Heart left ventricle (tissue), 16 donors: ENCODE measurements around the gene KCTD17. TPM values are rescaled to one million over a fixed set of nuclear protein-coding genes. Genes with fewer than 3 reads are reported as not detected.

Experiments
- ATAC-seq, 4 donors: fragments of 200-7000 bp; cut with Tn5 transposase; one replicate each; pipeline ENCODE4 v1.9.1; 2020 to 2022; ENCODE audit warnings: moderate library complexity in 4 of 4, mild to moderate bottlenecking in 3 of 4, moderate number of reproducible peaks in 1 of 4
- DNase-seq, 5 donors: peaks; one replicate each; pipeline ENCODE4 v3.0.0-alpha.2; 2020
- H3K27ac ChIP-seq, 12 donors: fragments of 200-600 bp; sonication (generic) in 4 of 12; one replicate each; pipeline versions ENCODE4 v1.5.0 to v1.8.0; 2016 to 2022; ENCODE audit warnings: mild to moderate bottlenecking in 2 of 12
- H3K27me3 ChIP-seq, 9 donors: fragments of 200-600 bp; sonication (generic) in 2 of 9; one replicate each; pipeline versions ENCODE4 v1.5.1 to v1.8.0; 2016 to 2022; ENCODE audit warnings: mild to moderate bottlenecking in 3 of 9
- H3K36me3 ChIP-seq, 9 donors: fragments of 200-600 bp; sonication (generic) in 2 of 9; one replicate each; pipeline versions ENCODE4 v1.5.0 to v1.8.0; 2018 to 2022; ENCODE audit warnings: mild to moderate bottlenecking in 2 of 9
- H3K4me1 ChIP-seq, 12 donors: fragments of 200-600 bp; sonication (generic) in 4 of 12; one replicate each; pipeline versions ENCODE4 v1.5.0 to v1.8.0; 2016 to 2022; ENCODE audit warnings: mild to moderate bottlenecking in 3 of 12
- H3K4me3 ChIP-seq, 12 donors: fragments of 200-600 bp; sonication (generic) in 4 of 12; one replicate each; pipeline versions ENCODE4 v1.5.0 to v1.8.0; 2017 to 2022; ENCODE audit warnings: mild to moderate bottlenecking in 9 of 12, moderate library complexity in 4 of 12
- H3K9me3 ChIP-seq, 12 donors: fragments of 200-600 bp; sonication (generic) in 4 of 12; one replicate each; pipeline versions ENCODE4 v1.5.0 to v1.8.0; 2016 to 2022; ENCODE audit warnings: mild to moderate bottlenecking in 1 of 12
- POLR2A ChIP-seq, 2 donors: fragments of 450-650 bp; IDR thresholded peaks; one replicate each; pipeline ENCODE4 v1.6.1; 2017; ENCODE audit warnings: antibody characterized with exemption in 2 of 2, mild to moderate bottlenecking in 2 of 2, moderate library complexity in 2 of 2
- WGBS, 4 donors: extraction: QIAGEN DNeasy Blood & Tissue Kit in 2 of 4; methylation state at CpG; one replicate each; pipeline versions ENCODE4 v1.1.5 to v1.1.7; 2013 to 2018; 5-methylcytosine and 5-hydroxymethylcytosine counted together
- intact Hi-C, 10 donors: fragments of 100-400 bp; cut with DNase I; formaldehyde crosslinking; loops; one replicate each; pipeline versions ENCODE4 v1.11.1 to v1.14.2; 2022
- long read RNA-seq, 3 donors: library from polyadenylated mRNA; unstranded; transcript quantifications; one replicate each; pipeline ENCODE4 v2.0.0, GENCODE V29; 2020 to 2021
- polyA plus RNA-seq, 2 donors: library from polyadenylated mRNA; stranded (reverse); fragments of 200-250 nt; gene quantifications; one replicate each; pipeline ENCODE4 v1.2.3, GENCODE V29; 2013
- total RNA-seq, 9 donors: library from RNA; depleted of rRNA in 2 of 9; stranded (reverse); fragments of >200 nt in 2 of 9; fragmentation: NEBNext Ultra II Directional in 3 of 9; extraction: Animal tissue kit (Norgen Biotek cat#: 25700) in 3 of 9; gene quantifications; one replicate each; pipeline versions ENCODE4 v1.1.0 to v1.2.4, GENCODE V29; 2016 to 2023
- TF ChIP-seq, protein P1 (sequence below), 12 donors: fragments of 200-600 bp; sonication (generic) in 4 of 12; IDR thresholded peaks; one replicate each; pipeline versions ENCODE4 v1.5.0 to v1.8.0; 2018 to 2022; ENCODE audit warnings: antibody characterized with exemption in 12 of 12, mild to moderate bottlenecking in 5 of 12
- donor health status: ischemic (EF 13 %, LVEDD 7.1; RV severe dilation, severe dysfunction).
- donor health status: healthy with polysubstance abuse.
- donor health status: DM: no; HTN: yes; CAD: no.
- donor health status: DM: no; HTN: no; CAD: no.
- donor health status: ischemic (EF 25% LVEDD 6.9; RV normal size, moderate dysfunction).
- donor health status: ischemic (EF 25% LVEDD 5.7; RV mildly dilated, moderate dysfunction).
- donor health status: healthy.
- donor health status: DM: yes; HTN: yes; CAD: no.
- donor health status: ischemic (EF 35%, LVEDD 5.7; RV mildly dilated, moderate dysfunction).
- donor health status: nonischemic (EF 11% LVEDD 7.7; RV severe dilation, severe dysfunction).
- donor health status: DM: yes; HTN: yes; CAD: no.
- donor health status: PGD.
- donor health status: ischemic (EF 29% LVEDD 5.4; RV normal size, mild dysfunction).
- donor health status: nonischemic (EF 23%, LVEDD 6.1; RV moderate dilation, normal function).

KCTD17 gene
- total RNA-seq = 10 to 100 TPM; 10.8 to 62.0 (median 17.3) TPM
- 10 to 100 TPM; 17.1 to 27.3 TPM for polyA plus RNA-seq
- long read RNA-seq, donor 1, transcript KCTD17-201 (8 exons, 1,691 nt) = major isoform, 7 of 18 reads
- long read RNA-seq, donor 1, partial matches to known transcripts = 4 of 18 reads
- long read RNA-seq, donor 1, other reads (novel, unspliced or antisense) = 4 of 18 reads
- long read RNA-seq, donor 2, partial matches to known transcripts = 1 of 4 reads
- long read RNA-seq, donor 2, other reads (novel, unspliced or antisense) = 2 of 4 reads
- long read RNA-seq, donor 3, partial matches to known transcripts = 11 of 18 reads
- long read RNA-seq, donor 3, other reads (novel, unspliced or antisense) = 1 of 18 reads

DNA sequence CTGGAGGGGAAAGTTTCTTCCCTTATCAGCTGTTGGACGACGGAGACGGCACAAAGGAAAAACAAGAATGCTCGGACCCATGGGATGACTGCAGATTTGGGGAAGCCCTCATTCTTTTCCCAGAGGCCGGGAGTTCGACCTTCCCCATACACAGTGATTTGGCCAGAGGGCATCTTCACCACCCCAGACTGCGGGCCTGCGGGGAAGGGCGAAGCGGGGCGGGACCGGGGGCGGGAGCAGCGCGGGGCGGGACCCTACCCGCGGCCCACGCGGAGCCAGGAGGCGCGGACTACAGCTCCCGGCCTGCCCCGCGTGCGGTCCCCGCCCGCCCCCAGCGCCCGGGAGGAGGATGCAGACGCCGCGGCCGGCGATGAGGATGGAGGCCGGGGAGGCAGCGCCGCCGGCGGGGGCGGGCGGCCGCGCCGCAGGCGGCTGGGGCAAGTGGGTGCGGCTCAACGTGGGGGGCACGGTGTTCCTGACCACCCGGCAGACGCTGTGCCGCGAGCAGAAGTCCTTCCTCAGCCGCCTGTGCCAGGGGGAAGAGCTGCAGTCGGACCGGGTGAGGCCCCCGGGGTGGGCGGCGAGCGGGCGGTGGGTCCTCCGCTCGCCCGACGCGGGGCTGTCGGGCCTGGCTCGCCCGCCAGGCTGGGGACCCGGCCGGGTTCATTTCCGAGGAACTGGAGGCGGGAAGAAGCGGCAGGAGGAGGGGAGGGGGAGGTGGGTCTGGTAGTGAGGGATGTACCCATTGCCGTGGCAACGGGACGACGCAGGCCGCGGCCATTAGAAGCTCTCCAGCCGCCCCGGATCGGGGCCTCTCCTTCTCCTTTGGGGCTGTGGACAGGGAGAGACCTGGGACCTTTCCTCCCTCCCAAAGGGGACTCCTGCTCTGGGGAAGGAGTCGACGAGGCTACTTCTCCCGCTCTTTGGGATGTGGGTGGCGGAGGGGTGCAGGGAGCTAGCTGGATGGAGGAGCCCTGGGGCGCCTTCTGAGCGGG, at the start of gene KCTD17:
Gene KCTD17, plus strand, starts transcription at position 352 of the 995 bp plus-strand sequence. Its CDS starts 19 bp downstream, at position 371.
- Histone ChIP-seq H3K27me3 (no peaks in the 10 kb centered on the region), H3K27ac (peak within 1 kb of the TSS in 7 of 12 donors; percentile 19 to 84 (median 48)), H3K9me3 (no peaks in the 10 kb centered on the region), H3K4me1 (peaks cover 0 to 32% (median 21%) of the 10 kb centered on the region in 12 donors), H3K4me3 (peak within 1 kb of the TSS; percentile 61 to 96 (median 75)), H3K36me3 (peaks cover 0 to 24% (median 8%) of the 10 kb centered on the region in 9 donors)
- WGBS, 4 donors = 5 to 7% (median 7%) methylated on average over 44 to 89 of the region's 89 CpGs
- TF ChIP-seq POLR2A (IDR thresholded peaks at IDR 0.05) = peak in 1 of 2 donors; percentile 70
- TF ChIP-seq, protein P1, sequence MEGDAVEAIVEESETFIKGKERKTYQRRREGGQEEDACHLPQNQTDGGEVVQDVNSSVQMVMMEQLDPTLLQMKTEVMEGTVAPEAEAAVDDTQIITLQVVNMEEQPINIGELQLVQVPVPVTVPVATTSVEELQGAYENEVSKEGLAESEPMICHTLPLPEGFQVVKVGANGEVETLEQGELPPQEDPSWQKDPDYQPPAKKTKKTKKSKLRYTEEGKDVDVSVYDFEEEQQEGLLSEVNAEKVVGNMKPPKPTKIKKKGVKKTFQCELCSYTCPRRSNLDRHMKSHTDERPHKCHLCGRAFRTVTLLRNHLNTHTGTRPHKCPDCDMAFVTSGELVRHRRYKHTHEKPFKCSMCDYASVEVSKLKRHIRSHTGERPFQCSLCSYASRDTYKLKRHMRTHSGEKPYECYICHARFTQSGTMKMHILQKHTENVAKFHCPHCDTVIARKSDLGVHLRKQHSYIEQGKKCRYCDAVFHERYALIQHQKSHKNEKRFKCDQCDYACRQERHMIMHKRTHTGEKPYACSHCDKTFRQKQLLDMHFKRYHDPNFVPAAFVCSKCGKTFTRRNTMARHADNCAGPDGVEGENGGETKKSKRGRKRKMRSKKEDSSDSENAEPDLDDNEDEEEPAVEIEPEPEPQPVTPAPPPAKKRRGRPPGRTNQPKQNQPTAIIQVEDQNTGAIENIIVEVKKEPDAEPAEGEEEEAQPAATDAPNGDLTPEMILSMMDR (IDR thresholded peaks at IDR 0.05) = peak in 2 of 12 donors; percentile 8 to 21
- intact Hi-C loops = no loop called here
- DNase-seq (peak; percentile 73 to 90 (median 79)), ATAC-seq (peak in 3 of 4 donors; percentile 84 to 94 (median 87))

- intact Hi-C loops = no loop called here
- Histone ChIP-seq H3K9me3 (peaks cover 0 to 5% (median 0%) of the 10 kb centered on the region in 12 donors), H3K27me3 (no peaks in the 10 kb centered on the region), H3K4me1 (no peaks in the 10 kb centered on the region), H3K27ac (no peak overlapping the region), H3K36me3 (no peaks in the 10 kb centered on the region), H3K4me3 (no peak overlapping the region)
- DNase-seq (no peak), ATAC-seq (peak in 1 of 4 donors; percentile 14)
- TF ChIP-seq, protein P1 (IDR thresholded peaks at IDR 0.05) = no peak
- no peak for TF ChIP-seq POLR2A (IDR thresholded peaks at IDR 0.05)
- 86 to 88% (median 87%) methylated on average over 12 of the region's 12 CpGs for WGBS, 4 donors
Measured at GRCh38 chr22:37001826-37002225, 49.7 kb upstream of the KCTD17 start.

GRCh38 chr22:37002633-37003032, 48.9 kb upstream of the KCTD17 start:
- H3K27ac ChIP-seq = no peak overlapping the region
- H3K36me3 ChIP-seq = no peaks in the 10 kb centered on the region
- peaks cover 0 to 6% (median 0%) of the 10 kb centered on the region in 12 donors for H3K4me1 ChIP-seq
- WGBS, 4 donors = 86 to 92% (median 87%) methylated on average over 7 of the region's 7 CpGs
- no peaks in the 10 kb centered on the region for H3K27me3 ChIP-seq
- DNase-seq (no peak), ATAC-seq (no peak)
- H3K4me3 ChIP-seq = no peak overlapping the region
- H3K9me3 ChIP-seq = peaks cover 0 to 5% (median 0%) of the 10 kb centered on the region in 12 donors
- TF ChIP-seq, protein P1 (IDR thresholded peaks at IDR 0.05) = no peak
- TF ChIP-seq POLR2A (IDR thresholded peaks at IDR 0.05) = no peak
- intact Hi-C loops = no loop called here
